ENCODE results near the gene HLA-DOA.

The HLA-DOA gene

DNA sequence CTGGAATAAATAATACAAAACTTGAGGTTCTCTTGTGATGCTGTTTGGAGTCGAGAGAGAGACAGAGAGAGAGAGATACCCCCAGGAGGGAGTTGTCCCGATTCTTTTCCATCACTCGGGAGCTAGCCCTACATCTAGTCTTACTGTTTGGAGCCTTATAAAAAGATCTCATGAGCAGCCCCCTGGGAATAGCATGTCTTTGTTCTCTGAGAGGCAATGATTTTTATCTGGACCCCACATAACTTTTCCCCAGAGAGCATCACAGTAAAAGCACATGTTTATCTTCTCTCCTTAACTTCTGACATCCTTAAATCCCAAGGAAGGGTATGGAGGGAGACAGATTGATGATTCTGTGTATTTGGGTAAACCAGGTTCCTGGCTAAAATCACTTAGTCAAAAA, 20.9 kb upstream of the HLA-DOA start:
- TF ChIP-seq TAF1 (IDR thresholded peaks at IDR 0.05; ENCODE audit: borderline replicate concordance, insufficient read depth, low read length) (no peak), SIN3A (IDR thresholded peaks at IDR 0.05; ENCODE audit: borderline replicate concordance, insufficient read depth, low read length) (no peak), POLR2AphosphoS5 (IDR thresholded peaks at IDR 0.05; ENCODE audit: low read depth, low read length) (no peak), REST (IDR thresholded peaks at IDR 0.05; ENCODE audit: insufficient read depth in 1 of 2, low read depth in 2 of 2, low read length in 2 of 2) (no peak), FOXP2 (optimal IDR thresholded peaks at IDR 0.05; ENCODE audit: borderline replicate concordance, extremely low read depth, extremely low read length, insufficient read depth) (no peak)

DNA sequence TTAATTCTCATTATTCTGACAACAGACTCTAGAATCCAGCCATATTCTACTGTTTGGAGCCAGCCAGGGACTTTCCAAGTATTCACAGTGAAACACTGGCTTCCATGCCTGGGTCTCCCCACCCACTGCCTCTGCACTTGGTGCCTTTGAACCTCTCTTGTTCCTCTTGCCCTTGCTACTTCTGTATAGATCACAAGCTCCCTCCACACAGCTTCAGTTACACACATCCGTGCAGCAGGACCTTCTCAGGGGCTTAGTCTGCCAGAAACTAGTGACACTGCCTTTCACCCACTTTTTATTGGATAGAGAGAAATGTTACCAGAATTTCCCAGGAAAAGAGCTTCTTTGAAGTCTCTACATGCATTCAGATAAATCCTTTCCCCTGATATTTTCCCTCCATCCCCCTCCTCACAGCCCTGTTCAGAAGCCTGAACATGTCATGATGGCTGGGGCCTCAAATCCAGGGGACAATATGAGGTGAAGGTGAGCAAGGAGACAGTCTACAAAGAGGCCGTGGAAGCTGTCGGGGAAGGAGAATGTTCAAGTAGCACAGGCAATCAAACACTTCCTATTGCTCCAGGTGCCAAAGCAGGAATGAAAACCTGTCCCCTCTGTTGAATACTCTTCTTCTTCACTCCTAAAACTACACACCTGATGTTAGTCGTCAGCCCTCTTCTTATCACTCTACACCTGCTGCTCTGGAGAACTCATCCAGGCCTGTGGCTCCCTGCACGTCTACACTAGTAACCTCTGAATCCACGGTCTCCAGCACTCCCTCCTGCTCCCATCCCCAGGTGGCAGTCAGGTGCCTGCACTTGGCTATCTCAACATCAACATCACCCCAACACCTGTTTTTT, 20.2 kb upstream of the HLA-DOA start:
- TF ChIP-seq REST (IDR thresholded peaks at IDR 0.05; ENCODE audit: insufficient read depth in 1 of 2, low read depth in 2 of 2, low read length in 2 of 2): no peak
- TF ChIP-seq SIN3A (IDR thresholded peaks at IDR 0.05; ENCODE audit: borderline replicate concordance, insufficient read depth, low read length): no peak
- TF ChIP-seq FOXP2 (optimal IDR thresholded peaks at IDR 0.05; ENCODE audit: borderline replicate concordance, extremely low read depth, extremely low read length, insufficient read depth): no peak
- no peak for TF ChIP-seq TAF1 (IDR thresholded peaks at IDR 0.05; ENCODE audit: borderline replicate concordance, insufficient read depth, low read length)
- no peak for TF ChIP-seq POLR2AphosphoS5 (IDR thresholded peaks at IDR 0.05; ENCODE audit: low read depth, low read length)

DNA sequence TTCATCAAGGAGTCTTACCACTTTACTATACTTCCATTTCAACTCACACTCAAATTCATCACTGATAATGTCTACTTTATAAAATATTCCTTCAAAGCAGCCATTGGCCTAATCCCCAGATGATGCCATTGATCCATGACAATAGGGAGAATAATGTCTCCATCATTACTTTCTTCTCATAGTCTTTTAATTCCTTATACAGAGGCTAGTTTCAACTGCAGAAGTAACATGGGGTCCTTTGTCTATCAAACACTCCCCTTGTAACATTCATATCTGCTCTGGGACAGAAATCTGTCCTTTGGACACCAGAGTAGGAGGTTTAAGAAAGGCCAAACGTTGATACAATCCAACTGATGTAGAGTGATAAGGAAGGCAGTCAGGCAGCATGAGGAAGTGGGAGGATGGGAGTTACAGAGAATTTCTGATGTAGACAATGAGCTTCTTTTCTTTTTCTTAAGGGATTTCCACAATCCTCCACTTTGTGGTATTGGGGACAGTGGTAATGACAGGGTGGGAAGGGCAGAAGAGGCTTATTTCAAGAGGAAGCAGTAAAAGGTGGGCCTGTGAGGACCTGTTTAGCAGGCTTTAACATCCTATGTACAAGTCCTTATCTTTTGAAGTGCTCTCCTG, 18.9 kb upstream of the HLA-DOA start:
- TF ChIP-seq TAF1 (IDR thresholded peaks at IDR 0.05; ENCODE audit: borderline replicate concordance, insufficient read depth, low read length): no peak
- TF ChIP-seq FOXP2 (optimal IDR thresholded peaks at IDR 0.05; ENCODE audit: borderline replicate concordance, extremely low read depth, extremely low read length, insufficient read depth): no peak
- no peak for TF ChIP-seq REST (IDR thresholded peaks at IDR 0.05; ENCODE audit: insufficient read depth in 1 of 2, low read depth in 2 of 2, low read length in 2 of 2)
- TF ChIP-seq POLR2AphosphoS5 (IDR thresholded peaks at IDR 0.05; ENCODE audit: low read depth, low read length): no peak
- TF ChIP-seq SIN3A (IDR thresholded peaks at IDR 0.05; ENCODE audit: borderline replicate concordance, insufficient read depth, low read length): no peak

GRCh38 chr6:33024521-33024920, 15.1 kb upstream of the HLA-DOA start:
- no peak for TF ChIP-seq TAF1 (IDR thresholded peaks at IDR 0.05; ENCODE audit: borderline replicate concordance, insufficient read depth, low read length)
- no peak for TF ChIP-seq POLR2AphosphoS5 (IDR thresholded peaks at IDR 0.05; ENCODE audit: low read depth, low read length)
- no peak for TF ChIP-seq FOXP2 (optimal IDR thresholded peaks at IDR 0.05; ENCODE audit: borderline replicate concordance, extremely low read depth, extremely low read length, insufficient read depth)
- TF ChIP-seq REST (IDR thresholded peaks at IDR 0.05; ENCODE audit: insufficient read depth in 1 of 2, low read depth in 2 of 2, low read length in 2 of 2): no peak

All from PFSK-1 (cell line).